ENCODE data around the gene ENTPD8. TPM values are rescaled to one million over a fixed set of nuclear protein-coding genes. Genes with fewer than 3 reads are reported as not detected.
"Not testable (repeated sequence)": the region's sequence is repeated elsewhere in the genome, so short reads cannot be mapped to it uniquely, and the experiment has no call there.

The ENTPD8 gene
- total and polyA plus RNA-seq, 2 donors (not counting 1 experiment from before 2014, with no cell fraction given): under 0.01 TPM; not detected in 1

DNA sequence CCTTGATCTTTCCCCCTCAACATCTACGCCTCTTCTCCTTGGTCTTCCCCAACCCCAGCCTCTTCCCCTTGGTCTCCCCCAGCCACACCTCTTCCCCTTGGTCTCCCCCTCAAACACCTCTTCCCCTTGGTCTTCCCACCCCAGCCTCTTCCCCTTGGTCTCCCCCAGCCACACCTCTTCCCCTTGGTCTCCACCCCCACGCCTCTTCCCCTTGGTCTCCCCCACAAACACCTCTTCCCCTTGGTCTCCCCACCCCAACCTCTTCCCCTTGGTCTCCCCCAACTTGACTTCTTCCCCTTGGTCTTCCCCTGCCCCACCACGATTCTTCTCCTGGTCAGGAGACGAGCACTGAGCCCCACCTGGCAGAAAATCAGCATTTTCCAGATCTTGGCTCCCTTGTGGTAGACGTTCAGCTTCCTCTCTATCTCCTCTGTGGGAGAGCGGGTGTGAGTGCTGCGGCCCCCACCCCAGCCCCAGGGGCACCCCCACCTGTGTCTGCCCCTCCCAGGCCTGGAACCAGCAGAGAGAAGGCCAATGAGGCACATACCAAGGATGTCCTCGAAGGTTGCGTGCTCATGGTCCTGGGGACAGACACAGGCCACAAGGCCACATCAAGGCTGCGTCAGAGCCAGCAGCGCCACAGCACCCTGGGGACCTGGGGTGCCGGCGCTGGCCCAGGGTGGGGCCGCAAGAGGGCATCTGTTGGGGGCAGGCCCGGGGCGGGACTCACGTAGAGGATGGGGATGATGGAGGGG is 11.0 kb upstream of the ENTPD8 start:
- Histone ChIP-seq H3K79me2 (ENCODE audit: control insufficient read depth, insufficient read depth, low read length) (no peaks in the 10 kb centered on the region), H2AFZ (ENCODE audit: low read length) (no peak overlapping the region), H3K4me2 (ENCODE audit: extremely low read depth, insufficient read depth, low read length) (no peak overlapping the region), H3K27ac (ENCODE audit: insufficient read depth, low read length) (no peak overlapping the region), H3K4me1 (ENCODE audit: control insufficient read depth, extremely low read depth, insufficient read depth, low read length) (no peaks in the 10 kb centered on the region), H4K20me1 (ENCODE audit: control insufficient read depth, extremely low read depth, insufficient read depth, low read length) (no peaks in the 10 kb centered on the region), H3K36me3 (ENCODE audit: control insufficient read depth, insufficient read depth, low read length) (peaks cover 17% of the 10 kb centered on the region), H3K9me3 (ENCODE audit: control insufficient read depth, insufficient read depth, low read depth, low read length) (no peaks in the 10 kb centered on the region), H3K9ac (ENCODE audit: insufficient read depth, low read length) (no peak overlapping the region), H3K4me3 (replicated peaks in 1 of 4; ENCODE audit: control extremely low read depth in 1 of 4, insufficient read depth in 1 of 4, low read depth in 3 of 4, low read length in 4 of 4) (no peak overlapping the region), H3K27me3 (ENCODE audit: control insufficient read depth, insufficient read depth, low read length) (no peaks in the 10 kb centered on the region)
- TF ChIP-seq, protein P1, sequence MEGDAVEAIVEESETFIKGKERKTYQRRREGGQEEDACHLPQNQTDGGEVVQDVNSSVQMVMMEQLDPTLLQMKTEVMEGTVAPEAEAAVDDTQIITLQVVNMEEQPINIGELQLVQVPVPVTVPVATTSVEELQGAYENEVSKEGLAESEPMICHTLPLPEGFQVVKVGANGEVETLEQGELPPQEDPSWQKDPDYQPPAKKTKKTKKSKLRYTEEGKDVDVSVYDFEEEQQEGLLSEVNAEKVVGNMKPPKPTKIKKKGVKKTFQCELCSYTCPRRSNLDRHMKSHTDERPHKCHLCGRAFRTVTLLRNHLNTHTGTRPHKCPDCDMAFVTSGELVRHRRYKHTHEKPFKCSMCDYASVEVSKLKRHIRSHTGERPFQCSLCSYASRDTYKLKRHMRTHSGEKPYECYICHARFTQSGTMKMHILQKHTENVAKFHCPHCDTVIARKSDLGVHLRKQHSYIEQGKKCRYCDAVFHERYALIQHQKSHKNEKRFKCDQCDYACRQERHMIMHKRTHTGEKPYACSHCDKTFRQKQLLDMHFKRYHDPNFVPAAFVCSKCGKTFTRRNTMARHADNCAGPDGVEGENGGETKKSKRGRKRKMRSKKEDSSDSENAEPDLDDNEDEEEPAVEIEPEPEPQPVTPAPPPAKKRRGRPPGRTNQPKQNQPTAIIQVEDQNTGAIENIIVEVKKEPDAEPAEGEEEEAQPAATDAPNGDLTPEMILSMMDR (conservative IDR thresholded peaks at IDR 0.05 in 1 of 2, IDR thresholded peaks at IDR 0.05 in 1 of 2; ENCODE audit: low read depth in 1 of 2, low read length in 2 of 2): no peak
- no peak for TF ChIP-seq EZH2 (IDR thresholded peaks at IDR 0.05; ENCODE audit: low read length, missing control alignments)
- DNase-seq (ENCODE audit: low read depth in 2 of 2): no peak

DNA sequence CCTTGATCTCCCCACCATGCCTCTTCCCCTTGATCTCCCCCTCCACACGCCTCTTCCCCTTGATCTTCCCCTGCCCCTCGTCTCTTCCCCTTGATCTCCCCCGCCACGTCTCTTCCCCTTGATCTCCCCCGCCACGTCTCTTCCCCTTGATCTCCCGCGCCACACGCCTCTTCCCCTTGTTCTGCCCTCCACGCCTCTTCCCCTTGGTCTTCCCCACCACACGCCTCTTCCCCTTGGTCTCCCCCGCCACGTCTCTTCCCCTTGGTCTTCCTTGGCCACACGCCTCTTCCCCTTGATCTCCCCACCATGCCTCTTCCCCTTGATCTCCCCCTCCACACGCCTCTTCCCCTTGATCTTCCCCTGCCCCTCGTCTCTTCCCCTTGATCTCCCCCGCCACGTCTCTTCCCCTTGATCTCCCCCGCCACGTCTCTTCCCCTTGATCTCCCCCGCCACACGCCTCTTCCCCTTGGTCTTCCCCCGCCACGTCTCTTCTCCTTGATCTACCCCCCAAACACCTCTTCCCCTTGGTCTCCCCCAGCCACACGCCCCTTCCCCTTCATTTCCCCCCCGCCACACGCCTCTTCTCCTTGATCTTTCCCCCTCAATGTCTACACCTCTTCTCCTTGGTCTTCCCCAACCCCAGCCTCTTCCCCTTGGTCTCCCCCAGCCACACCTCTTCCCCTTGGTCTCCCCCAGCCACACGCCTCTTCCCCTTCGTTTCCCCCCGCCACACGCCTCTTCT is 10.3 kb upstream of the ENTPD8 start:
- not testable (repeated sequence) for H3K27me3 ChIP-seq (ENCODE audit: control insufficient read depth, insufficient read depth, low read length); H4K20me1 ChIP-seq (ENCODE audit: control insufficient read depth, extremely low read depth, insufficient read depth, low read length); H3K9ac ChIP-seq (ENCODE audit: insufficient read depth, low read length); H3K9me3 ChIP-seq (ENCODE audit: control insufficient read depth, insufficient read depth, low read depth, low read length); H3K4me1 ChIP-seq (ENCODE audit: control insufficient read depth, extremely low read depth, insufficient read depth, low read length); H3K79me2 ChIP-seq (ENCODE audit: control insufficient read depth, insufficient read depth, low read length); DNase-seq (ENCODE audit: low read depth in 2 of 2); H3K4me2 ChIP-seq (ENCODE audit: extremely low read depth, insufficient read depth, low read length); H3K4me3 ChIP-seq (replicated peaks in 1 of 4; ENCODE audit: control extremely low read depth in 1 of 4, insufficient read depth in 1 of 4, low read depth in 3 of 4, low read length in 4 of 4); H3K27ac ChIP-seq (ENCODE audit: insufficient read depth, low read length); H2AFZ ChIP-seq (ENCODE audit: low read length)
- peaks cover 14% of the 10 kb centered on the region for H3K36me3 ChIP-seq (ENCODE audit: control insufficient read depth, insufficient read depth, low read length)

DNA sequence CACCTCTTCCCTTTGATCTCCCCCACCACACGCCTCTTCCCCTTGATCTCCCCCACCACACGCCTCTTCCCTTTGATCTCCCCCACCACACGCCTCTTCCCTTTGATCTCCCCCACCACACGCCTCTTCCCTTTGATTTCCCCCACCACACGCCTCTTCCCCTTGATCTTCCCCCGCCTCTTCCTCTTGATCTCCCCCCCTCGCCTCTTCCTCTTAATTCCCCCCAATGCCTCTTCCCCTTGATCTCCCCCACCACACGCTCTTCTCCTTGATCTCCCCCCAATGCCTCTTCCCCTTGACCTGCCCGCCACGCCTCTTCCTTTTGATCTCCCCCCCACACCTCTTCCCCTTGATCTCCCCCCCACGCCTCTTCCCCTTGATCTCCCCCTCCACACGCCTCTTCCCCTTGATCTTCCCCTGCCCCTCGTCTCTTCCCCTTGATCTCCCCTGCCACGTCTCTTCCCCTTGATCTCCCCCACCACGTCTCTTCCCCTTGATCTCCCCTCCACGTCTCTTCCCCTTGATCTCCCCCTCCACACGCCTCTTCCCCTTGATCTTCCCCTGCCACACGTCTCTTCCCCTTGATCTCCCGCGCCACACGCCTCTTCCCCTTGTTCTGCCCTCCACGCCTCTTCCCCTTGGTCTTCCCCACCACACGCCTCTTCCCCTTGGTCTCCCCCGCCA is 9.5 kb upstream of the ENTPD8 start:
- not testable (repeated sequence) for H4K20me1 ChIP-seq (ENCODE audit: control insufficient read depth, extremely low read depth, insufficient read depth, low read length); H3K9ac ChIP-seq (ENCODE audit: insufficient read depth, low read length); DNase-seq (ENCODE audit: low read depth in 2 of 2); H3K4me1 ChIP-seq (ENCODE audit: control insufficient read depth, extremely low read depth, insufficient read depth, low read length); H3K9me3 ChIP-seq (ENCODE audit: control insufficient read depth, insufficient read depth, low read depth, low read length); H2AFZ ChIP-seq (ENCODE audit: low read length); H3K4me2 ChIP-seq (ENCODE audit: extremely low read depth, insufficient read depth, low read length); H3K79me2 ChIP-seq (ENCODE audit: control insufficient read depth, insufficient read depth, low read length); H3K4me3 ChIP-seq (replicated peaks in 1 of 4; ENCODE audit: control extremely low read depth in 1 of 4, insufficient read depth in 1 of 4, low read depth in 3 of 4, low read length in 4 of 4); H3K27ac ChIP-seq (ENCODE audit: insufficient read depth, low read length); H3K27me3 ChIP-seq (ENCODE audit: control insufficient read depth, insufficient read depth, low read length)
- peaks cover 14% of the 10 kb centered on the region for H3K36me3 ChIP-seq (ENCODE audit: control insufficient read depth, insufficient read depth, low read length)

Data from fibroblast of lung (primary cell).